NCI-H524 treated with DMSO at 0.1 percent for 48 hours (cell line): ENCODE measurements around the gene TMEM132E.

Source experiments
- DNase-seq: peaks from one replicate; lab custom pipeline; 2025; lab: John Stamatoyannopoulos, UW

Gene TMEM132E

DNA sequence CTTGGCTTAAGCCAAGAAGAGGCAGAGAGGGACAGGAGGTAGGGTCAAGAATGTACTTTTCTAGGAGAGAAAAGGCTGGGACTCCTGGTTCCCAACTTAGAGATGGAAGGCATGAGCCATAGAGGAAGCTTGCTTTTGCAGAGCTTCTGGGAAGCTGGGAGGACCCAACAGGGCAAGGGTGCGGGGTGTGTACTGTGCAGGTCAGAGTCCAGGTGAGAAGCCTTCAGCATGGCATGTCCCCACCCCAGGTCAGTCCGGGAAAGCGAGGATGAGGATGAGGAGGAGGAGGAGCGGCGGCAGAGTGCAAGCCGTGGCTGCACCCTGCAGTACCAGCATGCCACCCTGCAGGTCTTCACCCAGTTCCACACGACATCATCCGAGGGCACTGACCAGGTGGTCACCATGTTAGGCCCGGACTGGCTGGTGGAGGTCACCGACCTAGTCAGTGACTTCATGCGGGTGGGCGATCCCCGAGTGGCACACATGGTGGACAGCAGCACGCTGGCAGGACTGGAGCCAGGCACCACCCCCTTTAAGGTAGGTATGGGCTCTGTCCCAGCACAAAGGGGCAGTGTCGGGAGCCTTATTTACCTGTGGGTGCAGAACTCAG lies 55.3 kb downstream of the TMEM132E start:
- no peak for DNase-seq

DNA sequence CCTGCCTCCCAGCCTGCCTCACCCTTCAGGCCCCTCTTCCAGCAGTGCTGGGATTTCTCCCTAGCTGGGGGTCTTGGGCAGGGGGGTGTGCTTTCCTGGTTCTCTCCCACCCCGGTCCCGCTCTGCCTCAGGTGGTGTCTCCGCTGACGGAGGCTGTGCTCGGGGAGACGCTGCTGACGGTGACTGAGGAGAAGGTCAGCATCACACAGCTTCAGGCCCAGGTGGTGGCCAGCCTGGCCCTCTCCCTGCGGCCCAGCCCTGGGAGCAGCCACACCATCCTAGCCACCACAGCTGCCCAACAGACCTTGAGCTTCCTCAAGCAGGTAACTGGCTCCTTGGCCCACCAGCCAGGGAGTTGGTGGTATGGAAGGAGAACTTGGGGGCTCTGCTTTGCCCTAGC lies 56.5 kb downstream of the TMEM132E start:
- DNase-seq: no peak

DNA sequence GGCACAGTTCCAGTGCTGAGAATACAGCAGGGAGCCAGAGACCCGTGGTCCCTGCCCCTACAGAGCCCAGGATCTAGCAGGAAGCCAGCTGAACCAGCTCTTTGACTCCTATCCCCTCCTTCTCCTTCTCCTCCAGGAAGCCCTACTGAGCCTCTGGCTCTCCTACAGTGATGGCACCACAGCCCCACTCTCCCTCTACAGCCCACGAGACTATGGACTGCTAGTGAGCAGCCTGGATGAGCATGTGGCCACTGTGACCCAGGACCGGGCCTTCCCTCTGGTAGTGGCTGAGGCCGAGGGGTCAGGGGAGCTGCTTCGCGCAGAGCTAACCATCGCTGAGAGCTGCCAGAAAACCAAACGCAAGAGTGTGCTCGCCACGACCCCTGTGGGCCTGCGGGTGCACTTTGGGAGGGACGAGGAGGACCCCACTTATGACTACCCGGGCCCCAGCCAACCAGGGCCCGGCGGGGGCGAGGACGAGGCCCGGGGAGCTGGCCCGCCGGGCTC lies 57.7 kb downstream of the TMEM132E start:
- no peak for DNase-seq

DNA sequence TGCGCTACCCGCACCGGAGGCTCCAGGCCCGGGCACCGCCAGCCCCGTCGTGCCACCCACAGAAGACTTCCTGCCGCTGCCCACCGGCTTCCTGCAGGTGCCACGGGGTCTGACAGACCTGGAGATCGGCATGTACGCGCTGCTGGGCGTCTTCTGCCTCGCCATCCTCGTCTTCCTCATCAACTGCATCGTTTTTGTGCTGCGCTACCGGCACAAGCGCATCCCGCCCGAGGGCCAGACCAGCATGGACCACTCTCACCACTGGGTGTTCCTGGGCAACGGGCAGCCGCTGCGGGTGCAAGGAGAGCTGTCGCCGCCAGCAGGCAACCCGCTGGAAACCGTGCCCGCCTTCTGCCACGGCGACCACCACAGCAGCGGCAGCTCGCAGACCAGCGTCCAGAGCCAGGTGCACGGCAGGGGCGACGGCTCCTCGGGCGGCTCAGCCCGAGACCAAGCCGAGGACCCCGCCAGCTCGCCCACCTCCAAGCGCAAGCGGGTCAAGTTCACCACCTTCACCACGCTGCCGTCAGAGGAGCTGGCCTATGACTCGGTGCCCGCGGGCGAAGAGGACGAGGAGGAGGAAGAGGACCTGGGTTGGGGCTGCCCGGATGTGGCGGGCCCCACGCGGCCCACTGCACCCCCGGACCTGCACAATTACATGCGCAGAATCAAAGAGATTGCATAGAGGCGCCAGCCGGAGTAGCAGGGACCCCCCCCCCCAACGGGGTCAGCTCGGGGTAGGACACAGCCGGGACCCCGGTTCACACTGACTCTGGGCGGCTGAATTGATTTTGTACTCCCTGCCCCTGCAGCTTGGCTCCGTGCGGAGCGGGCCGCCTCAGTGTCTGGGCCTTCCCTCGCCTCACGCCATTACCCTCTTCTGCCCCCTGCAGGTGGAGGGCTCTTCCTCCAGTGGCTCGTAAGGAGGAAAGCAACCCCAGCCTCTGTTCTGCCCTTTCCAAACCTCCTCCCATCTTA lies 58.5 kb downstream of the TMEM132E start:
- DNase-seq: no peak

DNA sequence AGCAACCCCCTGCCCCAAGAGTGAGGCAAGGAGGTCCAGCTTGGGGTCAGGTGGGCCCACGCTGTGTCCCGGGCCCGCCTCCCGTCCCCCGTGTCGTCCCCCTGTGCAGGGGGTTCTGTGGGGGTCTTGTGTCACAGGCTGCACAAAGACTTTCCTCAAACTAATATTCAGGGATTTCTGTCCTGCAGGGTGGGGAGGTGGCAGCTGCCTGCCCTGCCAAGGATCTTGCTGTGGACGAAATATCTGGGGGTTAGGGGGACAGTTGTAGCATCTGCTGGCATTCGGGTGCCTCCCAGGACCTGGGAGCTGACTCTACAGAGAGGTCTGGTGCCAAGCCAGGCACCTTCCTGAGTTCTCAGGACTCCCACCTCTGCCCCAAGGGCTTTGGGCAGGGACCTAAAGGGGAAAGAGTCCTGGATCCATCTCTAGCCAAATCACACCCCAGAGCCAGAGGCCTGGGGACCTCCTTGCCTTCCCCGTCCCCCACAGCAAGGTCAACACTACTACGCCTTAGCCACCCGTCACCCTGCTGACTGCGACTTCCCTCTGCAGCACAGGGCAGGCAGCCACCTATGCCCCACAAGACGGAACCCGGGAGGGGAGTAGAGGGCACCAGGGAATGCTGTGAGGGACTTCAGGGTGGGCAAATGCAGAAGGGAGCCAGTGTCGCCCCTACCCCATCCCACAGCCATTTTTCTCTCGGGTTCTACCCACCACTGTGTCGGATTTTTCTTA lies 59.3 kb downstream of the TMEM132E start:
- no peak for DNase-seq

DNA sequence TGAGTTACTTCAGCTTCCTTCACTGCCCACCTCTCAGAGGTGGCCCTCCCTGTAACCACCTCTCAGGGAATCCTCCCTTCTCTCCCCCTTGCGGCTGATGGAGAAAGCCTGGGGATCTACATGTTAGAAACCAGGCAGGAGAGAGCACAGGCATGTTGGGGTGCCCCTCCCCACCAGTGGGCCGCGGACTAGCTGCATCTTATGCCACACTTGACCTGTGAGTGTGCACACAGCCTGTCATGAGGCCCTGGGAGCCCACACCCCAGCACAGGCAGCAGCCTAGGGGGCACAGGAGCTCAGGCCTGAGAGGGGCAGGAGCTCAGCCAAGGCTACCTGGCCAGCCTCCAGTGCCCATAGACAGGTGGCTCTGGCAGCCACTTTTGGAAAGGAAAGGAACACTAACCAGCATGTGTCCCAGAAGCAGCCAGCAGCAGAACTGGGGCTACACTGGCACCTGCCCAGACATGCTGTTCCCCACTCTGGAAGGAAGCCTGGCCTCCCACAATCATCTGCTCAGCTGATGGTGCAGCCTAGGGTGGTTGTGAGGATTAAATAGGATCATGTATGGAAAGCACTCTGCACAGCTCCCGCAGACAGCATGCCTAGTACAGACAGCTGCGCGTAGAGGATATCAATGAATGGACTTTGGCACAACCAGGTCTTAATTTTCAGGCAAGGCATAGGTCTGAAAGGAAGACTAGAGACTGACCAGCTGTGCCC lies 60.5 kb downstream of the TMEM132E start:
- peak; percentile 82 for DNase-seq

DNA sequence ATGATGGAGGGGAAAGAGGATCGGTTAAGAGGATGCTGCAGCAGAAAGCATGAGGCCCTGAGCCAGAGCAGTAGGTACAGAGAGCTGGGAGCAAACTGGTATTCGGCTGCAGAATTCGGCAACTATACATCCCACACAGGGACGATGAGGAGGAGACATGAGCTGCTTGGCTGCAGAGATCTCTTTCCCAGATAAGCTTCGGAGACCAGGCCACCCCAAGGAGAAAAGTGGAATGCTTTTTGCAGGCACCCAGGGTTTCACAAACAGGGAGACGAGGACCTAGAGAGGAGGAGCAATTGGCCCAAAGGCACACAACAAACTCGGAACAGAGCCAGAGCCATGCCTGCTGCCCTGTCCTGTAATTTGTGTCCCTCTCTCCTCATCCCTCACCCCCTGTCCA lies 62.0 kb downstream of the TMEM132E start:
- no peak for DNase-seq

DNA sequence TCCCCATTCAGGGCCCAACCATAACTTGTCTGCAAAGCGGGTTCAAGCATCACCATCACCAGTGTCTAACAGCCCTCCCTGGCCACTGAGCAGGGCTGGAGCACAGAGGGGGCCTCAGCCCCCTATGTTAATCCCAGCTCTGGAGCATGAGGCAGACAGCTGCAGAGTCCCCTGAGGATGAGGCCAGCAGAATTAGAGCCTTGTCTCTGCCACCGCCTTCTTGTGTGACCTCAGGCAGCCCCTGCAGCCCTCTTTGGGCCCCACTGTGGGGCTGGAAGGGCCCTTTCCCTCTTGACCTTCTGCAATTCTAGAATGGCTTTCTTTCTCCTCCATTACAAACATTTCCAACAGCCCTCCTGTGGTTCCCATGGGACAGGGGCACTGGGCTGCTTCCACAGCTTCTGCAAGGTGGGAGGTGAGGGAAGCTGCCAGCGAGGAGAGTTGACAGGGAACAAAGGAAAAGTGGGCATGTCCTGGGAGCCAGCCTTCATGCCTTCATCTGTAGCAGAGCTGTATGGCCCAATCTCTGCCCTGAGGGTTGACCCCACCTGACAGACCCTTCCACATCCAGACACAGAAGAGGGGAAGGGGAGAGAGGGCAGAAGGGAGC lies 65.7 kb downstream of the TMEM132E start:
- no peak for DNase-seq

DNA sequence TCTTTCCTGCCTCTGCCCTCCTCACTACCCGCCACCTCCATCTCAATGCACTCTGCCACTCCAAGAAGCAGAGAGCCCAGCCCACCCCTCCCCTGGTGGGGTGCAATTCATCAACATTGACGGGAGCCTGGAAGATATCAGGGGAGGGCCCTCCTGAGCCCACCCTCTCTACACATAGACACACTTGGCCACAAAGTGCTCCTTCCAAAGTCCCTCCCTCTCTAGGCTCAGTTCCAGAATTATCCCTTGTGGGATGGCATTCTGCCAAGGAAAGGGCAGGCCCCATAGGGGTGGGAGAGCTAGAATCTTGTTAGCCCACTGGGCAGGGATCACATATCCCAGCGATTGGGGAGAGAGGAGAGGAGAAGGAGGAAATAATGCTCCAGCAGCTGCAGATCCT lies 66.2 kb downstream of the TMEM132E start:
- DNase-seq: no peak

DNA sequence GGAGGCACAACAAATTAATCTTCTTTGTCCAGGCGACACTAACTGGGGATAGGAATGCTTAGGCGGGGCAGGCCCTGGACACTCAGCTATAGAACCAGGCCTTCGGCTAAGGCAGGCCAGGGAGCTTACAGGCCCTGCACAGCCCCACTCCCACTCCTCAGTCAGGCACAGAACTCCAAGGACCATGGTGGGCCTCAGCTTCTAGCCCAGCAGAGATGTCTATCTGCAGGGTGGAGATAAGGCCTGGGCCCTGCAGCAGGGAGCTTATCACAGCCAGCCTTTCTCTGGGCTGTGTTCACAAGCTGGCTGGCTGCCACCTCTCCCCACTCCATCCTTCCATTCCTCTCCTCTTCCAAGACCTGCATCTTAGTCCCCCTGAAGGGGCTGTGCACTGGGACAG lies 68.1 kb downstream of the TMEM132E start:
- no peak for DNase-seq

DNA sequence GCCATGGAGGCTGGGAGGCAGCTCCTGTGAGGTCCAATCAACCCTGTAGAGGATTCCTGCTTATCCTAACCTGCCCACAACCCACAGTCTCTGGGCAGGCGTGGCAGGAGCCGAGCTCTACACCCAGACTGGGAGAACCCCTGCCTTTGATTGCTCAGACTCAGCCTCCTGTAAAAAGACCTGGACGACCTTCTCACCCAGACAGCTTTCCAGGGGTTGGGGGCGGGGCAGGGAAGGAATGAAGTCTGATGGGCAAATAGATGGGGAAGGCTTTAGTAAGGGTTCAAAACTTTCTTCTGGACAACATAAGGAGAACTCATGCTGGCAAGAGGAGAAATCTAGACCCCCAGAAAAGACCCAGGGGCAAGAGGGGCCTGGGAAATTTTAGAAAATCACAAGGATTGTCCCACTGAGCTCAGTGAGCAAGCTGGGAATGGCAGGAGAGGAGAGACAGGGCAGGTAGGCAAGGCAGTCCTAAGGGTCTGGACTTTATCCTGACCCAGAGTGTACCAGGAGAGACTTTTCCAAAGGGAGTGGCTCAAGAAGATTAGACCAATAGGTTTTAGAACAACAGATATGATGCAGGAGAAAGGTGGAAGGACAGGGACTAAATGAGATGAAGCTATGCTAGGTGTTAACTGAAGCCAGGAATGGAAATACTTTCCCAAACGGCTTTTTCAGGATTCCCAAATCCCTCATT lies 70.8 kb downstream of the TMEM132E start:
- no peak for DNase-seq

DNA sequence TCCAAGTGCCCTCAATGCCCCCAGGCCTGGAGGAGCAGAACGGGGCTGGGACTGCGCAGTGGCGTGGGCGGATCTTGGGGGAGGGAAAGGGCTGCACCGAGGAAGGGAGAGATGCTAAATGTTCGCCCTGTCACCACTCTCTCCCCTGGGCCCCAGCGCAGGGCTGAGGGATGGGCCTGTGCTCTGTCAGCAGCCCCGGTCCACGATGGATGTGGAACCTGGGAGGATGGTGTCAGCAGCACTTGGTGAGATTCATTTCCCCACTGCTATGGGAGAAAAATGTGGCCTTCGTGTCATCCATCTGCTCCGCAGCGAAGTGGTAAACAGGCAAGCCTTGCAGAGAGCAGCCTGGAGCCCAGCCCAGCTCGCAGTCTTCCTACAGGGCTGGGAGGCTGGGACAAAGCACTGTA lies 72.0 kb downstream of the TMEM132E start:
- no peak for DNase-seq

DNA sequence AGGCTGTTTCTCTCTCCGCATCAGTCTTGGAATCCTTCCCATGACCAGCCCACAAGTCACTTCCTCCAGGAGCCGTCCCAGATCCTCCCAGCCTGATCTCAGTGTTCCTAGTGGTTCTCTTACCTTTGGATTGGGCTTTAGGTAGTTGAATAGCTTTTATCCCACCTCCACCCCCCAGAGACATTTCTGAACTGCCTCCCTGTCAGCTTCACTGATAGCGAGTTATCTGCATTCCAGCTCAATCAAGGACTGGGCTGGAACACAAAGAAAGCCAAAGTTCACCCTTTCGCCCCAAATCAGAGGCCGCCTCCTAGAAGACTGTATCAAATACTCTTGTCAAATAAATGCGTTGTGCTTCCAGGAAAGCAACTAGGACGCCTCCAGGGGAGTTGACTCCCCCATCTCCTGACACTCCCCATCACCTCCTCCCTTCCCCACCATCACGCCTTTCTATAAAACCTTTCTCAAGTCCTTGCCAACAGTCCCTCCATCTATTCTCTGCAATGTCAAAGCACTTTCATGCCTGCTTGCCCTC lies 72.7 kb downstream of the TMEM132E start:
- no peak for DNase-seq

DNA sequence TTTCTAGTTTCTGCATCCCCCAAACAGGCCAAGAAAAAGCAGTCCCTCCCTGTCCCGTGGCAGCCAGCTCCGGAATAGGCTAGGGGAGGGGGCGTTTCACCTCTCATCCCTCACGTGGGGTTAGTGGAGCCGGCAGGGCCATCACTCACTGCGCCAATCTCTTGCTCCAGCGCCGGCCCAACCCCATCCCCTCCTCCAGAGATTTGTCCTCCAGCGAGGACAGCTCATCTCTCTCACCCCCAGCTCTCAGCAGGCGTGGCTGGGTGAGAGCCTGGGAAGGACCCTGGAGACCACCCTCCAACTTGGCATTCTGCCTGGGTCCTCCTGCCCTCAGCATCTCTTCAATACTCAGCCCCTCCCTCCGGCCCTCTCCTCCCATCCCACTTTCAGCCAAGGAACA lies 74.1 kb downstream of the TMEM132E start:
- no peak for DNase-seq

DNA sequence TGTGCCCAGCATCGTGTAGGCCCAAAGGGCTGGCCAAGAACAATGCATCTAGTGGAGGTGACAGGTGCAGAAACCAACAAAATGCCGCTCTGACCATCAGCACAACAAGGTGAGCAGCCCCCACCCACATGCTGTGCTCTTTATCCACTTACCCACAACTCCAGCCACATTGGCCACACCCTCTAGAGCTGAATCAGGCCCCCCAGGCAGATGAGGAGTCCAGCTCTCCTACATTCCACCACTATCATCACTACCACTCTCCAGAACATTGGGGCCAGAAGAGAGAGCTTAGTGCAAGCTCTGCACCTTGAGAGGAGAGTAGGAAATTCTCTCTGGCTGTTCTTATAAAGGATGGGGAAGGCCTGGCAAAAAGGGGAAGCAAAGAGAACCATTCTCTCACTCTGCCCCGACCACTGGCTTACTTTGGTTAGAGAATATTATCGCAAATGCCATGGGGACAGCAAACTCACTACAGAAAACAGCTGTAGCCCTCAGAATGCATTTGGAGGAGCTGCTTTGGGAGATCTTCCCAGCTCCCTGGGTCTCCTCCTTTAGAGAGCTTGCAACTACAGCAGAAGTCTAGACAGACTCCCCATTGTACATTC lies 75.0 kb downstream of the TMEM132E start:
- no peak for DNase-seq

DNA sequence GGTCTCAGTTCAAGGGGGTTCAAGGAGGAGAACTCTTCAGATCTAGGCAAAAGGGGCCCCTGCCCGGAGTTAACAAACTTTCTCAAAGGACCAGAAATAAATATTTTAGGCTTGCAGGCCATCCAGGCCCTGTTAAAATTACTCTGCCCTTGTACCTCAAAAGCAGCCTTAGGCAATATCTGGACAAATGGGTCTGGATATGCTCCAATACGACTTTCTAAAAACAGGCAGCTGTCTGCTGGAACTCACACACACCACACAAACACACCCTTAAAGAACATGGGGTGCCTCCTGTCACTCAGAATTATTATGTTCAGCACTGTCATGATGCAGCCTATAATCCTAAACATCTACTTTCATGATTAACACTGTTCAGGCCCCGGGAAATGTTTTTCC lies 75.5 kb downstream of the TMEM132E start:
- DNase-seq: no peak

DNA sequence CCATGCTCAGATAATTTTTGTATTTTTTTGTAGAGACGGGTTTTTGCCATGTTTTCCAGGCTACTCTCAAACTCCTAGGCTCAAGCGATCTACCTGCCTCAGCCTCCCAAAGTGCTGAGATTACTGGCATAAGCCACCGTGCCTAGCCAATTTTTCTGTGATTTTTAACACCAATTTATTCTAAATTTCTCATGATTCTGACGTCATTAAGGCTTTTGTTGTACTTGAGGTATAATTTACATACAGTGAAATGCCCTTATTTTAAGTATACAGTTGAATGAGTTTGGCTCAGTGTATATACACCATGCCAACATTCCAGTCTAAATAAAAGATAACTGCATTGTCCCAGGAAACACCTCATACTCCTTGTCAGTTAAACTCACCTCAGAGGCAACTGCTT lies 77.4 kb downstream of the TMEM132E start:
- DNase-seq: no peak

DNA sequence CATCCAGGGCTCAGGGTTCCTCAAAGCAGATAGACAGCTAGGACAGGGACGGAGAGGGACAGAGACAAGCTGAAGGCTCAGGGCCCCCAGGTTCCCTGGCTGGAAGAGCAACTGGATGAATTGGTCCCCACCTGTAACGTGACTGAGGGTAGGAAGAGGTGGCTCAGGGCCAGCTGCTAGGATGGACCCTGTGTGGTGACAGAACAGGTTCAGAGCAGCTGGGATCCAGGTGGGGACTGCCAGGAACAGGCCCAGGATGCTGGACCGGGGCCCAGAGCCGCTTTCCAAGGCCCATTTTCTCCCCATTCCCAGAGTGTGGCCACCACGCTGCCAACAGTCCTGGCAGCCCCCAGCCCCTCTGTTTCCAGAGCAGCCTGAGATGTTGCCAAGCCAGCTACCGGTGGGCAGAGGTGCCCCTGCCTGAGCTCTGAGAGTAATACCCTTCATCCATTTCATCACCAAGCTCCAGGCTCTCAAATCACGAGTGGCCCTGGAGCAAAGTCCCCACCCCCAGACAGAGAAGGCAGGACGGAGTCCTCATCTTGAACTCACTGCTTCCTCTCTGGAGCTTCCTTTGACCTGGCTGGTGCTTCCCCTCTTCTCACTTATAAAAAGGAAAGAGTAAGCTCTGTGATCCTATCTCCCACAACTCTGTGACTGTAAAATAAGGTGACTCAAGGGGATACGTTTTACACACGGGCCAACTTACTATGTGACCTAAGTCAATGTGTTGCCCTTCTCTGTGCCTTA lies 79.6 kb downstream of the TMEM132E start:
- DNase-seq: no peak

DNA sequence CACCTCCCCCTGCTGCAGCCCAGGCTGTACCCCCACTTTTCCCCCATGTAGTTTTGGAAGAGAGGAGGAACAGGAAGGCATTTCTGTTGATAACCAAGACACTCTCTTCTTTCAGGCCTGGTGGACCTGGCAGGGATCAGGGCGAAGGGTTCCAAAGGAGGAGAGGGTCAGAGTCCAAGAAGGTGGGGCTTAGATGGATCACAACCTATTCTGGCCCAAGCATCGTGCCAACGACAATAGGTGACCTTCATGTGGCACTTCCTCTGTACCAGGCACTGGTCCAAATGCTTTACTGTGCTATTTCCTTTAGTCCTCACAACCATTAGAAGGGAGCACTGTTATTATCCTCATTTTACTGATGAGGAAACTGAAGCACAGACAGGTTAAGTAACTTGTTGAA lies 84.3 kb downstream of the TMEM132E start:
- no peak for DNase-seq
